Muscle of back (tissue), 11 donors: ENCODE data around the gene CPNE6. TPM values are rescaled to one million over a fixed set of nuclear protein-coding genes. Genes with fewer than 3 reads are reported as not detected.

Experiments
- DNase-seq, 3 donors: peaks; one replicate each; pipeline versions ENCODE4 v3.0.0 to v3.0.0-alpha.2; 2013
- polyA plus RNA-seq, 10 donors: library from polyadenylated mRNA; unstranded; fragments of 120-200 nt; gene quantifications; one replicate each; pipeline ENCODE4 v1.2.1, GENCODE V29; 2013; ENCODE audit not compliant: insufficient read length in 10 of 10

CPNE6 gene
- polyA plus RNA-seq, 10 donors, result 0.07 TPM; not detected in 9

- DNase-seq, result no peak
Observed at GRCh38 chr14:24068711-24069410, 2.5 kb upstream of the CPNE6 start.

- no peak for DNase-seq
Observed at GRCh38 chr14:24069411-24069735, 2.0 kb upstream of the CPNE6 start.

GRCh38 chr14:24070285-24071143, 848 bp upstream of the CPNE6 start:
- DNase-seq, result no peak

GRCh38 chr14:24071836-24072430, 571 bp downstream of the CPNE6 start:
- no peak for DNase-seq

GRCh38 chr14:24072436-24072835, 1.1 kb downstream of the CPNE6 start:
- no peak for DNase-seq

GRCh38 chr14:24072881-24073877, 1.8 kb downstream of the CPNE6 start:
- DNase-seq, result no peak

- no peak for DNase-seq
Observed at GRCh38 chr14:24074625-24075484, 3.5 kb downstream of the CPNE6 start.

GRCh38 chr14:24075485-24076301, 4.3 kb downstream of the CPNE6 start:
- DNase-seq, result no peak

- DNase-seq, result no peak
Observed at GRCh38 chr14:24076302-24076601, 4.9 kb downstream of the CPNE6 start.

GRCh38 chr14:24077086-24077485, 5.7 kb downstream of the CPNE6 start:
- no peak for DNase-seq

GRCh38 chr14:24078146-24078545, 6.8 kb downstream of the CPNE6 start:
- no peak for DNase-seq

- no peak for DNase-seq
Observed at GRCh38 chr14:24079491-24080141, 8.3 kb downstream of the CPNE6 start.

GRCh38 chr14:24080142-24080530, 8.8 kb downstream of the CPNE6 start:
- no peak for DNase-seq

- DNase-seq, result peak in 1 of 3 donors; percentile 59
Observed at GRCh38 chr14:24080888-24081738, 9.8 kb downstream of the CPNE6 start.

GRCh38 chr14:24081739-24082211, 10.4 kb downstream of the CPNE6 start:
- DNase-seq, result no peak

- DNase-seq, result no peak
Observed at GRCh38 chr14:24082411-24083080, 11.2 kb downstream of the CPNE6 start.

GRCh38 chr14:24083462-24083861, 12.1 kb downstream of the CPNE6 start:
- DNase-seq, result no peak

- DNase-seq, result no peak
Observed at GRCh38 chr14:24084440-24084839, 13.1 kb downstream of the CPNE6 start.
